Renal cortical epithelial cell (primary cell): ENCODE measurements around the gene EXOSC10. TPM values are rescaled to one million over a fixed set of nuclear protein-coding genes. Genes with fewer than 3 reads are reported as not detected.
A peak's percentile ranks its signal among the peaks of the same experiment; 100 is the strongest.

Experiments used
- DNase-seq: peaks from one replicate; pipeline ENCODE4 v3.0.0-alpha.2; 2011; ENCODE audit warnings: low read depth
- total RNA-seq: library from RNA; depleted of rRNA; stranded (reverse); fragments of >200 nt; gene quantifications from 2 replicates; pipeline ENCODE4 v1.2.3, GENCODE V29; 2014

The EXOSC10 gene
- total RNA-seq, result 49.5 and 65.5 TPM in 2 replicates

GRCh38 chr1:11099310-11100148, at the start of gene EXOSC10:
Gene EXOSC10 (minus strand): TSS chr1:11099869. CDS start chr1:11099831, 38 bp downstream.
- peak; percentile 61 for DNase-seq

- peak; percentile 28 for DNase-seq
Observed at GRCh38 chr1:11147197-11147770, 47.6 kb upstream of the EXOSC10 start.

- DNase-seq, result no peak
Observed at GRCh38 chr1:11145741-11146140, 46.1 kb upstream of the EXOSC10 start.

GRCh38 chr1:11144570-11145256, 45.0 kb upstream of the EXOSC10 start:
- DNase-seq, result no peak

- DNase-seq, result no peak
Observed at GRCh38 chr1:11143907-11144306, 44.2 kb upstream of the EXOSC10 start.

- DNase-seq, result no peak
Observed at GRCh38 chr1:11143401-11143800, 43.7 kb upstream of the EXOSC10 start.

GRCh38 chr1:11142618-11143391, 43.1 kb upstream of the EXOSC10 start:
- DNase-seq, result no peak

- DNase-seq, result peak; percentile 16
Observed at GRCh38 chr1:11138952-11139351, 39.3 kb upstream of the EXOSC10 start.

- no peak for DNase-seq
Observed at GRCh38 chr1:11138029-11138428, 38.4 kb upstream of the EXOSC10 start.

GRCh38 chr1:11134898-11135266, 35.2 kb upstream of the EXOSC10 start:
- DNase-seq, result no peak

GRCh38 chr1:11134251-11134897, 34.7 kb upstream of the EXOSC10 start:
- peak; percentile 60 for DNase-seq

- DNase-seq, result no peak
Observed at GRCh38 chr1:11132563-11133293, 33.1 kb upstream of the EXOSC10 start.

- no peak for DNase-seq
Observed at GRCh38 chr1:11131816-11132215, 32.1 kb upstream of the EXOSC10 start.

- DNase-seq, result no peak
Observed at GRCh38 chr1:11130406-11130805, 30.7 kb upstream of the EXOSC10 start.

- DNase-seq, result no peak
Observed at GRCh38 chr1:11129649-11130390, 30.2 kb upstream of the EXOSC10 start.

GRCh38 chr1:11126569-11126968, 26.9 kb upstream of the EXOSC10 start:
- DNase-seq, result peak; percentile 72

GRCh38 chr1:11125931-11126330, 26.3 kb upstream of the EXOSC10 start:
- DNase-seq, result no peak

GRCh38 chr1:11124965-11125364, 25.3 kb upstream of the EXOSC10 start:
- DNase-seq, result no peak

GRCh38 chr1:11116318-11116717, 16.6 kb upstream of the EXOSC10 start:
- DNase-seq, result no peak

- DNase-seq, result no peak
Observed at GRCh38 chr1:11114966-11115365, 15.3 kb upstream of the EXOSC10 start.
